ENCODE measurements around the gene RBBP6.
A peak's percentile ranks its signal among the peaks of the same experiment; 100 is the strongest.

Gene RBBP6

GRCh38 chr16:24539850-24540601, 660 bp downstream of the RBBP6 start:
- peak overlapping the region; percentile 93 for H3K27ac ChIP-seq
- H3K9me3 ChIP-seq (ENCODE audit: low read depth, low read length), result no peaks in the 10 kb centered on the region
- no peak for DNase-seq (ENCODE audit: low read depth, low spot score)
- peak overlapping the region; percentile 85 for H3K4me3 ChIP-seq
- TF ChIP-seq FOXP2 (optimal IDR thresholded peaks at IDR 0.05; ENCODE audit: control extremely low read depth, extremely low read length, insufficient read depth), result no peak
- TF ChIP-seq POLR2AphosphoS5 (IDR thresholded peaks at IDR 0.05; ENCODE audit: borderline replicate concordance, low read depth, low read length), result no peak
- no peak for TF ChIP-seq EZH2 (IDR thresholded peaks at IDR 0.05)
- peaks cover 38% of the 10 kb centered on the region for H3K36me3 ChIP-seq (ENCODE audit: insufficient read depth, low read length)
- peak overlapping the region; percentile 100 for H3K9ac ChIP-seq (ENCODE audit: insufficient read length)

DNA sequence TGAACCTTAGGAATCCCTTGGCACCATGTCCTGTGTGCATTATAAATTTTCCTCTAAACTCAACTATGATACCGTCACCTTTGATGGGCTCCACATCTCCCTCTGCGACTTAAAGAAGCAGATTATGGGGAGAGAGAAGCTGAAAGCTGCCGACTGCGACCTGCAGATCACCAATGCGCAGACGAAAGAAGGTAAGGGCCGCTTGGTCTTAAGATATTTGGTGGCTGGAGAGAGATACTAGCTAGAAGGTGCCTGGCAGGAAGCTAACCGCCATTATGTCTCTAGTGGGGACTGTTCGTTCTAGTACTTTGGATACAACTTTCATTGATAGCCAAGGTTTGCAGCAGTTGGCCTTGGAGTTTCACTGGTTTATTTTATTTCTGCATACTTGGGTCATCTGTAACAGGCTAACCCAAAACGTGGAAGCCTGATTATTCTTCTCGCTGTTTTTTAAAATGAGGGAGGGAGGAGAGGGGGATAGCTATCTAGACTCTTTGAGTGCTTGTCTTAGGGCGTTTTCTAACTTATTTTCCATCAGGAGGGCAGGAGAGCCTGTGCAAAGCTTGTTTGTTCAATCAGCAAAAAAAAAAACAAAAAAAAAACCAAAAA, 1.3 kb downstream of the RBBP6 start:
- DNase-seq (ENCODE audit: low read depth, low spot score), result no peak
- peak overlapping the region; percentile 85 for H3K4me3 ChIP-seq
- H3K9me3 ChIP-seq (ENCODE audit: low read depth, low read length), result no peaks in the 10 kb centered on the region
- peak overlapping the region; percentile 100 for H3K9ac ChIP-seq (ENCODE audit: insufficient read length)
- H3K27ac ChIP-seq, result peak overlapping the region; percentile 93
- peaks cover 39% of the 10 kb centered on the region for H3K36me3 ChIP-seq (ENCODE audit: insufficient read depth, low read length)
- peak; percentile 41; the same call in 1 of the 2 replicates for TF ChIP-seq POLR2AphosphoS5 (IDR thresholded peaks at IDR 0.05; ENCODE audit: borderline replicate concordance, low read depth, low read length)
- no peak for TF ChIP-seq FOXP2 (optimal IDR thresholded peaks at IDR 0.05; ENCODE audit: control extremely low read depth, extremely low read length, insufficient read depth)
- TF ChIP-seq EZH2 (IDR thresholded peaks at IDR 0.05), result no peak

DNA sequence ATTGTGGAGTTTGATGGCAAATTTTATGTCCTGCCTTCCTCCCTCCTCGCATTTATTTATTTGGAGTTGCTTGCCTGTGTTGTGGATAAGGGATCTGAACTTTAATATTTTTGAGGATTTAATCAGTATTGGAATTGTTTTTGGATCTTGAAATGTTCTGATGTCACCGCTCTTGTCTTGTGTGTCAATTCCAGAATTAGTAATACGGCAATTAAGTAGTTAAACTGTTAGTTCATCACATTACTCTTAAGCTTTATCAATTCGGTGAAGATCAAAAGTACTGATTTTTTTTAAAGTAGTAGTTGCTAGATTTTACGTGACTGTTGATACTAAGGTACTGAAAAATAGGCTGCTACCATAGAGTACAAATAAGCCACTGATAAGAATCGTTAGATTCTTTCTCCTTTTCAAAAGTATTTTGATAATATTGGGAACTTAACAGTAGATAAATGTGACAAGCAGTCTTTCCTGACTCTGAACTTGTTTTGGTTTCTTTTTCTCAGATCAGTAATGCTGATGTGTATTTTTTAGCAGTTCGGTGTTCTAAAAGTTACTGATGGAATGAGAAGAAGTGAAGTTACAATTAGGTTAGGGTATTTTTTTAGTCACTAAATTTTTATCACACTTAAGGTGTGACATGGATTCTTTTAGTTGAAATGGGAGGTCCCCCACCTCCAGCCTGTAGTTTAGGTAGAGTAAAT, 2.0 kb downstream of the RBBP6 start:
- DNase-seq (ENCODE audit: low read depth, low spot score), result no peak
- peak overlapping the region; percentile 100 for H3K9ac ChIP-seq (ENCODE audit: insufficient read length)
- peaks cover 46% of the 10 kb centered on the region for H3K36me3 ChIP-seq (ENCODE audit: insufficient read depth, low read length)
- peak overlapping the region; percentile 18; the same call in 1 of the 2 replicates for H3K27ac ChIP-seq
- H3K9me3 ChIP-seq (ENCODE audit: low read depth, low read length), result no peaks in the 10 kb centered on the region
- TF ChIP-seq POLR2AphosphoS5 (IDR thresholded peaks at IDR 0.05; ENCODE audit: borderline replicate concordance, low read depth, low read length) (no peak), FOXP2 (optimal IDR thresholded peaks at IDR 0.05; ENCODE audit: control extremely low read depth, extremely low read length, insufficient read depth) (no peak), EZH2 (IDR thresholded peaks at IDR 0.05) (no peak)
- H3K4me3 ChIP-seq, result peak overlapping the region; percentile 85

DNA sequence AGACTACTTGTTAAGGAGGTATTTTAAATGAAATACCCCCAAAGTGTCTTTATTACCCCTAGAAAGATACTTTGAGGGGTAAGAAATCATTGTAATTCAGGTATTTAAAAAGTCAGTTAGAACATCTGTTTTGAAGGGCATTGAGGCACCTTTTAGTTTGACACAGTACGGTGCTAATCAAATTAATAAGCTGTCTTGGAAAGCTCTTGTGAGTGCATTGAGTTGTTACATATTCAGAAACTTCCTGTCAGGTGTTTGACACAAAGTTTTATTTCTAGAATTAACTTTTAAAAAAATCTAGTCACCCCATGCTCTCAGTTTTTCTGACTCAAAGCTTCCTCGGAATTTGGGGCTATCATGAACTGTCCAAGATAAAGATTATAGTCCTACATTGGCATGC, 4.6 kb downstream of the RBBP6 start:
- peaks cover 72% of the 10 kb centered on the region for H3K36me3 ChIP-seq (ENCODE audit: insufficient read depth, low read length)
- H3K27ac ChIP-seq, result peak overlapping the region; percentile 4; the same call in 1 of the 2 replicates
- no peak for TF ChIP-seq POLR2AphosphoS5 (IDR thresholded peaks at IDR 0.05; ENCODE audit: borderline replicate concordance, low read depth, low read length)
- TF ChIP-seq EZH2 (IDR thresholded peaks at IDR 0.05), result no peak
- TF ChIP-seq FOXP2 (optimal IDR thresholded peaks at IDR 0.05; ENCODE audit: control extremely low read depth, extremely low read length, insufficient read depth), result no peak
- DNase-seq (ENCODE audit: low read depth, low spot score), result no peak
- H3K4me3 ChIP-seq, result peak overlapping the region; percentile 32
- no peaks in the 10 kb centered on the region for H3K9me3 ChIP-seq (ENCODE audit: low read depth, low read length)
- no peak overlapping the region for H3K9ac ChIP-seq (ENCODE audit: insufficient read length)

DNA sequence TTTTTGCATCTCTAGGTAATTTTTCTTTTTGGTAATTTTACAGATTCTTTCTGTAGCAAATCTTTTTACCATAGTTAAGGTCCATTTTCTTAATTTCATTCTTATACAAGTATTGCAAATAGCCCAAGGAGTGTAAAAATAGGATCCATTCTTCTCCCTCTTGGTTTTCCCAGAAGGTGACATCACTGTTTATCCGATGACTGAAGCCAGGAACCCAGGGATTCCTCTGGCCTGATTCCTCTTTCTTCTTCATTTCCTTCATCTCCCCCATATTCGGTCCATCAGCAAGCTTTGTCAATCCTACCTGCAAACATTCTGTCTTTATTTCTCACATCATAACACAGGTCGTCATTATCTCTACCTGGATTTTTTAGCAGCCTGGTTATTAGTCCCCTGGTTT, 5.3 kb downstream of the RBBP6 start:
- DNase-seq (ENCODE audit: low read depth, low spot score), result no peak
- H3K27ac ChIP-seq, result no peak overlapping the region
- H3K9me3 ChIP-seq (ENCODE audit: low read depth, low read length), result no peaks in the 10 kb centered on the region
- no peak overlapping the region for H3K4me3 ChIP-seq
- TF ChIP-seq EZH2 (IDR thresholded peaks at IDR 0.05) (no peak), POLR2AphosphoS5 (IDR thresholded peaks at IDR 0.05; ENCODE audit: borderline replicate concordance, low read depth, low read length) (no peak), FOXP2 (optimal IDR thresholded peaks at IDR 0.05; ENCODE audit: control extremely low read depth, extremely low read length, insufficient read depth) (no peak)
- no peak overlapping the region for H3K9ac ChIP-seq (ENCODE audit: insufficient read length)
- H3K36me3 ChIP-seq (ENCODE audit: insufficient read depth, low read length), result peaks cover 79% of the 10 kb centered on the region

- H3K36me3 ChIP-seq (ENCODE audit: insufficient read depth, low read length), result peaks cover 92% of the 10 kb centered on the region
- no peak for TF ChIP-seq EZH2 (IDR thresholded peaks at IDR 0.05)
- TF ChIP-seq FOXP2 (optimal IDR thresholded peaks at IDR 0.05; ENCODE audit: control extremely low read depth, extremely low read length, insufficient read depth), result no peak
- no peak for TF ChIP-seq POLR2AphosphoS5 (IDR thresholded peaks at IDR 0.05; ENCODE audit: borderline replicate concordance, low read depth, low read length)
- H3K9ac ChIP-seq (ENCODE audit: insufficient read length), result no peak overlapping the region
- H3K9me3 ChIP-seq (ENCODE audit: low read depth, low read length), result no peaks in the 10 kb centered on the region
- no peak overlapping the region for H3K27ac ChIP-seq
- H3K4me3 ChIP-seq, result no peak overlapping the region
- DNase-seq (ENCODE audit: low read depth, low spot score), result no peak
Measured at GRCh38 chr16:24550295-24550694, 10.9 kb downstream of the RBBP6 start.

- Histone ChIP-seq H3K9me3 (ENCODE audit: low read depth, low read length) (no peaks in the 10 kb centered on the region), H3K36me3 (ENCODE audit: insufficient read depth, low read length) (peaks cover 95% of the 10 kb centered on the region), H3K27ac (peak overlapping the region; percentile 37), H3K9ac (ENCODE audit: insufficient read length) (no peak overlapping the region), H3K4me3 (no peak overlapping the region)
- no peak for TF ChIP-seq POLR2AphosphoS5 (IDR thresholded peaks at IDR 0.05; ENCODE audit: borderline replicate concordance, low read depth, low read length)
- no peak for TF ChIP-seq FOXP2 (optimal IDR thresholded peaks at IDR 0.05; ENCODE audit: control extremely low read depth, extremely low read length, insufficient read depth)
- no peak for TF ChIP-seq EZH2 (IDR thresholded peaks at IDR 0.05)
- DNase-seq (ENCODE audit: low read depth, low spot score), result no peak
Measured at GRCh38 chr16:24552705-24553246, 13.4 kb downstream of the RBBP6 start.

DNA sequence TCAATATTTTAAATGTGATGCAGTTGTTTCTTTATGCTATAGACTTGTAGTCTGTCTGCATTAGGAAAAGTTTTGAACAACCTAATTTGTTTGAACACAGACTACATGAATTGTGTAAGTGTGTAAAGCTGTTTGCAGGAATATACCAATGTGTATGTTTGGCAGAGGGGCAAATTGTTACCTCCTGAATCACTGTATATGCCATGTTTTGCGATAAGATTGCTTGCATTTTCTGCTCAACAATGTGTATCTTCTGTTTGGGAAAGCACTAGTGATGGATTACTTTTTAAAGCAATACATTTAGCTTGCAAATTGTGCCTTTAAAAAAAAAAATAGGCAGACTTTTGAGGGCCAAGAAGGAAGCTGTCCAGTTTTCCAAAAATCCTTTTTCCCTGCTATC, 14.6 kb downstream of the RBBP6 start:
- TF ChIP-seq EZH2 (IDR thresholded peaks at IDR 0.05) (no peak), POLR2AphosphoS5 (IDR thresholded peaks at IDR 0.05; ENCODE audit: borderline replicate concordance, low read depth, low read length) (no peak), FOXP2 (optimal IDR thresholded peaks at IDR 0.05; ENCODE audit: control extremely low read depth, extremely low read length, insufficient read depth) (no peak)
- peaks cover 95% of the 10 kb centered on the region for H3K36me3 ChIP-seq (ENCODE audit: insufficient read depth, low read length)

More for the DNA sequence above, 14.6 kb downstream of the RBBP6 start:
- Histone ChIP-seq H3K27ac (0 out of 2 replicates have a peak overlapping the region, but pooled peaks have one; percentile 35), H3K4me3 (no peak overlapping the region), H3K9me3 (ENCODE audit: low read depth, low read length) (no peaks in the 10 kb centered on the region), H3K9ac (ENCODE audit: insufficient read length) (no peak overlapping the region)
- no peak for DNase-seq (ENCODE audit: low read depth, low spot score)
